ENCODE measurements around the gene RXFP1.

GRCh38 chr4:158553364-158553763, 31.7 kb downstream of the RXFP1 start:
- TF ChIP-seq, protein P1, sequence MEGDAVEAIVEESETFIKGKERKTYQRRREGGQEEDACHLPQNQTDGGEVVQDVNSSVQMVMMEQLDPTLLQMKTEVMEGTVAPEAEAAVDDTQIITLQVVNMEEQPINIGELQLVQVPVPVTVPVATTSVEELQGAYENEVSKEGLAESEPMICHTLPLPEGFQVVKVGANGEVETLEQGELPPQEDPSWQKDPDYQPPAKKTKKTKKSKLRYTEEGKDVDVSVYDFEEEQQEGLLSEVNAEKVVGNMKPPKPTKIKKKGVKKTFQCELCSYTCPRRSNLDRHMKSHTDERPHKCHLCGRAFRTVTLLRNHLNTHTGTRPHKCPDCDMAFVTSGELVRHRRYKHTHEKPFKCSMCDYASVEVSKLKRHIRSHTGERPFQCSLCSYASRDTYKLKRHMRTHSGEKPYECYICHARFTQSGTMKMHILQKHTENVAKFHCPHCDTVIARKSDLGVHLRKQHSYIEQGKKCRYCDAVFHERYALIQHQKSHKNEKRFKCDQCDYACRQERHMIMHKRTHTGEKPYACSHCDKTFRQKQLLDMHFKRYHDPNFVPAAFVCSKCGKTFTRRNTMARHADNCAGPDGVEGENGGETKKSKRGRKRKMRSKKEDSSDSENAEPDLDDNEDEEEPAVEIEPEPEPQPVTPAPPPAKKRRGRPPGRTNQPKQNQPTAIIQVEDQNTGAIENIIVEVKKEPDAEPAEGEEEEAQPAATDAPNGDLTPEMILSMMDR (IDR thresholded peaks at IDR 0.05; ENCODE audit: low read depth, low read length, missing input control), result no peak
- no peak for TF ChIP-seq HNF4A (conservative IDR thresholded peaks at IDR 0.05)
- TF ChIP-seq, protein P2, sequence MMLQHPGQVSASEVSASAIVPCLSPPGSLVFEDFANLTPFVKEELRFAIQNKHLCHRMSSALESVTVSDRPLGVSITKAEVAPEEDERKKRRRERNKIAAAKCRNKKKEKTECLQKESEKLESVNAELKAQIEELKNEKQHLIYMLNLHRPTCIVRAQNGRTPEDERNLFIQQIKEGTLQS (IDR thresholded peaks at IDR 0.05), result no peak
- no peak for TF ChIP-seq HNF4G (IDR thresholded peaks at IDR 0.05)
- TF ChIP-seq, protein P3, sequence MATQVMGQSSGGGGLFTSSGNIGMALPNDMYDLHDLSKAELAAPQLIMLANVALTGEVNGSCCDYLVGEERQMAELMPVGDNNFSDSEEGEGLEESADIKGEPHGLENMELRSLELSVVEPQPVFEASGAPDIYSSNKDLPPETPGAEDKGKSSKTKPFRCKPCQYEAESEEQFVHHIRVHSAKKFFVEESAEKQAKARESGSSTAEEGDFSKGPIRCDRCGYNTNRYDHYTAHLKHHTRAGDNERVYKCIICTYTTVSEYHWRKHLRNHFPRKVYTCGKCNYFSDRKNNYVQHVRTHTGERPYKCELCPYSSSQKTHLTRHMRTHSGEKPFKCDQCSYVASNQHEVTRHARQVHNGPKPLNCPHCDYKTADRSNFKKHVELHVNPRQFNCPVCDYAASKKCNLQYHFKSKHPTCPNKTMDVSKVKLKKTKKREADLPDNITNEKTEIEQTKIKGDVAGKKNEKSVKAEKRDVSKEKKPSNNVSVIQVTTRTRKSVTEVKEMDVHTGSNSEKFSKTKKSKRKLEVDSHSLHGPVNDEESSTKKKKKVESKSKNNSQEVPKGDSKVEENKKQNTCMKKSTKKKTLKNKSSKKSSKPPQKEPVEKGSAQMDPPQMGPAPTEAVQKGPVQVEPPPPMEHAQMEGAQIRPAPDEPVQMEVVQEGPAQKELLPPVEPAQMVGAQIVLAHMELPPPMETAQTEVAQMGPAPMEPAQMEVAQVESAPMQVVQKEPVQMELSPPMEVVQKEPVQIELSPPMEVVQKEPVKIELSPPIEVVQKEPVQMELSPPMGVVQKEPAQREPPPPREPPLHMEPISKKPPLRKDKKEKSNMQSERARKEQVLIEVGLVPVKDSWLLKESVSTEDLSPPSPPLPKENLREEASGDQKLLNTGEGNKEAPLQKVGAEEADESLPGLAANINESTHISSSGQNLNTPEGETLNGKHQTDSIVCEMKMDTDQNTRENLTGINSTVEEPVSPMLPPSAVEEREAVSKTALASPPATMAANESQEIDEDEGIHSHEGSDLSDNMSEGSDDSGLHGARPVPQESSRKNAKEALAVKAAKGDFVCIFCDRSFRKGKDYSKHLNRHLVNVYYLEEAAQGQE (IDR thresholded peaks at IDR 0.05), result no peak
- no peak for TF ChIP-seq JUND (IDR thresholded peaks at IDR 0.05)
- no peak for TF ChIP-seq GABPA (IDR thresholded peaks at IDR 0.05 in 1 of 2, conservative IDR thresholded peaks at IDR 0.05 in 1 of 2)
- no peak for TF ChIP-seq YY1 (IDR thresholded peaks at IDR 0.05)
- no peak for TF ChIP-seq MAX (IDR thresholded peaks at IDR 0.05)

Measured in liver (tissue), 3 donors.